Brain microvascular endothelial cell (primary cell): ENCODE data around the gene MSRB1.

Source experiments
- DNase-seq: peaks from one replicate; pipeline ENCODE4 v3.0.0-alpha.2; 2020
- H3K27ac ChIP-seq: fragments of 250-450 bp; sonication (Bioruptor Pico); 2 replicates; pipeline ENCODE4 v1.5.1; 2020; ENCODE audit warnings: mild to moderate bottlenecking, moderate library complexity
- H3K27me3 ChIP-seq: fragments of 250-450 bp; sonication (Bioruptor Pico); replicated peaks from 2 replicates; pipeline ENCODE4 v1.5.1; 2020; ENCODE audit warnings: mild to moderate bottlenecking
- H3K36me3 ChIP-seq: fragments of 250-450 bp; sonication (Bioruptor Pico); replicated peaks from 2 replicates; pipeline ENCODE4 v1.5.1; 2020; ENCODE audit warnings: mild to moderate bottlenecking
- H3K4me3 ChIP-seq: 2 replicates; pipeline ENCODE4 v1.5.1; 2011; ENCODE audit warnings: low read depth, mild to moderate bottlenecking, control low read depth, low read length, moderate library complexity
- CTCF ChIP-seq: IDR thresholded peaks from 2 replicates; pipeline ENCODE4 v1.5.1; 2011; ENCODE audit warnings: low read depth, mild to moderate bottlenecking, moderate library complexity, low read length, control low read depth, inconsistent platforms; ENCODE audit errors: missing control alignments
- in situ Hi-C: cut with HindIII; loops from 2 replicates; pipeline ENCODE4 v1.10.0; 2017; ENCODE audit warnings: low sequenced_read_pairs, low pct_ligation_motif_present

The MSRB1 gene

GRCh38 chr16:1911467-1912214, 31.4 kb downstream of the MSRB1 start:
- Histone ChIP-seq H3K27ac (no peak overlapping the region), H3K27me3 (peaks cover 49% of the 10 kb centered on the region), H3K36me3 (no peaks in the 10 kb centered on the region), H3K4me3 (no peak overlapping the region)
- in situ Hi-C loops, result no loop called here
- DNase-seq, result no peak
- TF ChIP-seq CTCF, result no peak

- TF ChIP-seq CTCF, result no peak
- in situ Hi-C loops, result no loop called here
- H3K36me3 ChIP-seq, result no peaks in the 10 kb centered on the region
- H3K4me3 ChIP-seq, result no peak overlapping the region
- peaks cover 42% of the 10 kb centered on the region for H3K27me3 ChIP-seq
- no peak overlapping the region for H3K27ac ChIP-seq
- no peak for DNase-seq
These were observed 33.3 kb downstream of the MSRB1 start for GRCh38 chr16:1909561-1910231.

- Histone ChIP-seq H3K27ac (no peak overlapping the region), H3K36me3 (no peaks in the 10 kb centered on the region), H3K4me3 (no peak overlapping the region), H3K27me3 (peaks cover 39% of the 10 kb centered on the region)
- DNase-seq, result no peak
- no peak for TF ChIP-seq CTCF
- in situ Hi-C loops, result no loop called here
These were observed 34.0 kb downstream of the MSRB1 start for GRCh38 chr16:1908983-1909382.

GRCh38 chr16:1908184-1908583, 34.8 kb downstream of the MSRB1 start:
- no peak overlapping the region for H3K4me3 ChIP-seq
- H3K36me3 ChIP-seq, result no peaks in the 10 kb centered on the region
- in situ Hi-C loops, result no loop called here
- peaks cover 35% of the 10 kb centered on the region for H3K27me3 ChIP-seq
- no peak for DNase-seq
- H3K27ac ChIP-seq, result no peak overlapping the region
- TF ChIP-seq CTCF, result no peak

- Histone ChIP-seq H3K27me3 (peaks cover 33% of the 10 kb centered on the region), H3K27ac (no peak overlapping the region), H3K4me3 (no peak overlapping the region), H3K36me3 (no peaks in the 10 kb centered on the region)
- no peak for TF ChIP-seq CTCF
- in situ Hi-C loops, result no loop called here
- DNase-seq, result no peak
These were observed 35.7 kb downstream of the MSRB1 start for GRCh38 chr16:1907226-1907860.
